Uterus (tissue), 2 donors: Measurements from ENCODE around the gene ZNF438.

ENCODE experiments used
- POLR2A ChIP-seq, 2 donors: fragments of 450-650 bp; IDR thresholded peaks; one replicate each; pipeline ENCODE4 v1.6.1; 2016; ENCODE audit warnings: antibody characterized with exemption in 2 of 2, mild to moderate bottlenecking in 1 of 2, moderate library complexity in 1 of 2
- TF ChIP-seq, protein P1 (sequence below), 4 experiments: fragments of 200-600 bp in 2 of 4; fragments of 450-650 bp in 2 of 4; sonication (generic) in 2 of 4; IDR thresholded peaks; one replicate each; pipeline ENCODE4 v1.5.1; 2016 to 2019; ENCODE audit warnings: antibody characterized with exemption in 4 of 4, mild to moderate bottlenecking in 2 of 4, moderate library complexity in 1 of 4

DNA sequence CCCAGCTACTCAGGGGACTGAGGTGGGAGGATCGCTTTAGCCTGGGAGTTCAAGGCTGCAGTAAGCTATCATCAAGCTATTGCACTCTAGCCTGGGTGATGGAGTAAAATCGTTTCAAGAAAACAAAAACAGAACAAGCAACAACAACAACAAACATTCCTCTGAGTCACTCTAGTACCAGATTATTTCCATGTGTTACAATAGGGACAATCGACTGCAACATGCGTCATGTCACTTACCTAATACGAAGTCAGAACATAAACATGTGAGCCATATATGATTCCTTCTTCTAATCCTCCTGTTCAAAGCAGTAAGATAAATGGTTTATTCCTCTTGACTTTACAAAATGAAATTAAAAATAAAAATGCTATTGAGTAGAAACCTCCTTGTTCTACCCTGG is 57.3 kb downstream of the ZNF438 start:
- TF ChIP-seq, protein P1, sequence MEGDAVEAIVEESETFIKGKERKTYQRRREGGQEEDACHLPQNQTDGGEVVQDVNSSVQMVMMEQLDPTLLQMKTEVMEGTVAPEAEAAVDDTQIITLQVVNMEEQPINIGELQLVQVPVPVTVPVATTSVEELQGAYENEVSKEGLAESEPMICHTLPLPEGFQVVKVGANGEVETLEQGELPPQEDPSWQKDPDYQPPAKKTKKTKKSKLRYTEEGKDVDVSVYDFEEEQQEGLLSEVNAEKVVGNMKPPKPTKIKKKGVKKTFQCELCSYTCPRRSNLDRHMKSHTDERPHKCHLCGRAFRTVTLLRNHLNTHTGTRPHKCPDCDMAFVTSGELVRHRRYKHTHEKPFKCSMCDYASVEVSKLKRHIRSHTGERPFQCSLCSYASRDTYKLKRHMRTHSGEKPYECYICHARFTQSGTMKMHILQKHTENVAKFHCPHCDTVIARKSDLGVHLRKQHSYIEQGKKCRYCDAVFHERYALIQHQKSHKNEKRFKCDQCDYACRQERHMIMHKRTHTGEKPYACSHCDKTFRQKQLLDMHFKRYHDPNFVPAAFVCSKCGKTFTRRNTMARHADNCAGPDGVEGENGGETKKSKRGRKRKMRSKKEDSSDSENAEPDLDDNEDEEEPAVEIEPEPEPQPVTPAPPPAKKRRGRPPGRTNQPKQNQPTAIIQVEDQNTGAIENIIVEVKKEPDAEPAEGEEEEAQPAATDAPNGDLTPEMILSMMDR (IDR thresholded peaks at IDR 0.05) = no peak
- no peak for TF ChIP-seq POLR2A (IDR thresholded peaks at IDR 0.05)
